ENCODE results near the gene KCNE3.

The KCNE3 gene

GRCh38 chr11:74453373-74453975 lies 13.9 kb downstream of the KCNE3 start:
- peak; percentile 87 for TF ChIP-seq CTCF (IDR thresholded peaks at IDR 0.05; ENCODE audit: low read depth, low read length)
- TF ChIP-seq MYC (IDR thresholded peaks at IDR 0.05; ENCODE audit: low read depth, low read length): no peak
- no peak overlapping the region for H3K4me3 ChIP-seq (ENCODE audit: low read depth, low read length)
- DNase-seq (ENCODE audit: low read depth): peak; percentile 81

GRCh38 chr11:74452366-74452765 lies 15.0 kb downstream of the KCNE3 start:
- no peak for DNase-seq (ENCODE audit: low read depth)
- H3K4me3 ChIP-seq (ENCODE audit: low read depth, low read length): no peak overlapping the region
- no peak for TF ChIP-seq CTCF (IDR thresholded peaks at IDR 0.05; ENCODE audit: low read depth, low read length)
- TF ChIP-seq MAX (IDR thresholded peaks at IDR 0.05; ENCODE audit: low read depth, low read length): no peak
- TF ChIP-seq MYC (IDR thresholded peaks at IDR 0.05; ENCODE audit: low read depth, low read length): no peak
- no peak for TF ChIP-seq POLR2A (IDR thresholded peaks at IDR 0.05; ENCODE audit: extremely low read depth, insufficient read length)

- TF ChIP-seq POLR2A (IDR thresholded peaks at IDR 0.05; ENCODE audit: extremely low read depth, insufficient read length) (no peak), CTCF (IDR thresholded peaks at IDR 0.05; ENCODE audit: low read depth, low read length) (no peak), MYC (IDR thresholded peaks at IDR 0.05; ENCODE audit: low read depth, low read length) (no peak), MAX (IDR thresholded peaks at IDR 0.05; ENCODE audit: low read depth, low read length) (no peak)
- H3K4me3 ChIP-seq (ENCODE audit: low read depth, low read length): no peak overlapping the region
- DNase-seq (ENCODE audit: low read depth): no peak
Measured at GRCh38 chr11:74450318-74450717, 17.0 kb downstream of the KCNE3 start.

GRCh38 chr11:74449369-74449931 lies 17.9 kb downstream of the KCNE3 start:
- H3K4me3 ChIP-seq (ENCODE audit: low read depth, low read length): no peak overlapping the region

GRCh38 chr11:74447720-74448119 lies 19.6 kb downstream of the KCNE3 start:
- H3K4me3 ChIP-seq (ENCODE audit: low read depth, low read length): no peak overlapping the region
- DNase-seq (ENCODE audit: low read depth): no peak
- TF ChIP-seq MAX (IDR thresholded peaks at IDR 0.05; ENCODE audit: low read depth, low read length): no peak

More at GRCh38 chr11:74449369-74449931, 17.9 kb downstream of the KCNE3 start:
- TF ChIP-seq MAX (IDR thresholded peaks at IDR 0.05; ENCODE audit: low read depth, low read length) (no peak), CTCF (IDR thresholded peaks at IDR 0.05; ENCODE audit: low read depth, low read length) (peak; percentile 77)
- peak; percentile 85 for DNase-seq (ENCODE audit: low read depth)

- TF ChIP-seq MAX (IDR thresholded peaks at IDR 0.05; ENCODE audit: low read depth, low read length) (no peak), POLR2A (IDR thresholded peaks at IDR 0.05; ENCODE audit: extremely low read depth, insufficient read length) (no peak), CTCF (IDR thresholded peaks at IDR 0.05; ENCODE audit: low read depth, low read length) (no peak), MYC (IDR thresholded peaks at IDR 0.05; ENCODE audit: low read depth, low read length) (no peak)
- no peak overlapping the region for H3K4me3 ChIP-seq (ENCODE audit: low read depth, low read length)
- no peak for DNase-seq (ENCODE audit: low read depth)
Measured at GRCh38 chr11:74446532-74446938, 20.8 kb downstream of the KCNE3 start.

All from NB4 (cell line).